Panc1 (cell line): ENCODE data around the gene HEMGN. TPM values are rescaled to one million over a fixed set of nuclear protein-coding genes. Genes with fewer than 3 reads are reported as not detected.

Source experiments
- ATAC-seq: fragments of 200-7000 bp; cut with Tn5 transposase; 2 replicates; pipeline ENCODE4 v1.9.1; 2020; ENCODE audit warnings: mild to moderate bottlenecking, moderate library complexity
- Bru-seq: library from RNA; stranded (reverse); fragments of 400-500 nt; gene quantifications from one replicate; lab custom pipeline; 2021; lab: Mats Ljungman, UMichigan
- BruChase-seq, 2 experiments: library from RNA; stranded (reverse); fragments of 400-500 nt; gene quantifications; one replicate each; lab custom pipeline; 2021; lab: Mats Ljungman, UMichigan
- BruUV-seq: library from RNA; stranded (reverse); fragments of 400-500 nt; replicated peaks from 2 replicates; lab custom pipeline; 2021; lab: Mats Ljungman, UMichigan
- CTCF ChIA-PET: fragments of 300-600 bp; sonication (Branson Sonifier 250); formaldehyde crosslinking; loops from one replicate; lab custom pipeline; 2022; ENCODE audit warnings: antibody characterized with exemption; lab: Charles Lee
- POLR2A ChIA-PET: fragments of 300-600 bp; sonication (Branson Sonifier 250); formaldehyde crosslinking; loops from one replicate; lab custom pipeline; 2022; ENCODE audit warnings: antibody characterized with exemption; lab: Charles Lee
- DNase-seq: peaks from one replicate; pipeline ENCODE4 v3.0.0-alpha.2; 2010; ENCODE audit warnings: low read depth, low spot score
- H3K27ac ChIP-seq: 2 replicates; pipeline ENCODE4 v1.5.1; 2011; ENCODE audit warnings: mild to moderate bottlenecking, low read length, inconsistent platforms
- H3K27me3 ChIP-seq: fragments of 200-500 bp; sonication (Bioruptor generic); 2 replicates; pipeline ENCODE4 v1.6.0; 2014; ENCODE audit warnings: low read length, inconsistent platforms; ENCODE audit not compliant: control insufficient read depth, insufficient read depth
- H3K36me3 ChIP-seq: fragments of 200-500 bp; sonication (Bioruptor generic); 2 replicates; pipeline ENCODE4 v1.5.1; 2014; ENCODE audit warnings: inconsistent platforms, mild to moderate bottlenecking, low read length, moderate library complexity; ENCODE audit not compliant: control insufficient read depth, insufficient read depth
- H3K4me1 ChIP-seq: 2 replicates; pipeline ENCODE4 v1.5.1; 2011; ENCODE audit warnings: inconsistent platforms, mild to moderate bottlenecking, low read length, moderate library complexity; ENCODE audit not compliant: control insufficient read depth, insufficient read depth
- H3K4me3 ChIP-seq, 2 experiments: 2 replicates each; pipeline ENCODE4 v1.5.1; 2011 to 2012; ENCODE audit warnings: low read depth in 2 of 2, low read length in 2 of 2, mild to moderate bottlenecking in 2 of 2, inconsistent platforms in 1 of 2, moderate library complexity in 1 of 2
- H3K9me3 ChIP-seq: fragments of 200-500 bp; sonication (Bioruptor generic); 2 replicates; pipeline ENCODE4 v1.5.1; 2014; ENCODE audit warnings: low read depth, mild to moderate bottlenecking, inconsistent platforms, low read length, moderate library complexity; ENCODE audit not compliant: control insufficient read depth, insufficient read depth
- POLR2AphosphoS5 ChIP-seq: IDR thresholded peaks from 2 replicates; pipeline ENCODE4 v1.6.1; 2012; ENCODE audit warnings: mild to moderate bottlenecking, low read depth, low read length, moderate library complexity
- REST ChIP-seq, 2 experiments: IDR thresholded peaks; 2 replicates each; pipeline ENCODE4 v1.6.1; 2011 to 2012; ENCODE audit warnings: low read depth in 2 of 2, control low read depth in 1 of 2, low read length in 1 of 2, mild to moderate bottlenecking in 1 of 2, moderate library complexity in 1 of 2; ENCODE audit not compliant: insufficient read depth in 1 of 2
- SIN3A ChIP-seq: IDR thresholded peaks from 2 replicates; pipeline ENCODE4 v1.6.1; 2012; ENCODE audit warnings: low read depth, mild to moderate bottlenecking, low read length, moderate library complexity, borderline replicate concordance; ENCODE audit not compliant: insufficient read depth
- TCF7L2 ChIP-seq: IDR thresholded peaks from 2 replicates; pipeline ENCODE4 v1.6.1; 2011; ENCODE audit warnings: mild to moderate bottlenecking, low read depth, low read length, inconsistent platforms
- in situ Hi-C: cut with HindIII; loops from 2 replicates; pipeline ENCODE4 v1.10.0; 2016; ENCODE audit warnings: low sequenced_read_pairs, low pct_unique_long_range_greater_than_20kb
- intact Hi-C: fragments of 100-400 bp; cut with micrococcal nuclease; formaldehyde crosslinking; loops from one replicate; pipeline ENCODE4 v1.10.0; 2022; ENCODE audit not compliant: unreplicated experiment
- long read RNA-seq: library from polyadenylated mRNA; unstranded; transcript quantifications from one replicate; pipeline ENCODE4 v2.0.0, GENCODE V29; 2021; ENCODE audit not compliant: unreplicated experiment
- polyA plus RNA-seq: library from polyadenylated mRNA; unstranded; fragments of >200 nt; gene quantifications from one replicate; pipeline ENCODE4 v1.2.1, GENCODE V29; 2012; ENCODE audit warnings: missing spikeins; ENCODE audit not compliant: insufficient read length
- total RNA-seq: library from RNA; stranded (reverse); gene quantifications from one replicate; pipeline ENCODE4 v1.2.1, GENCODE V29; 2021; ENCODE audit not compliant: unreplicated experiment
- TF ChIP-seq, protein P1 (sequence below): fragments of 450-650 bp; IDR thresholded peaks from 2 replicates; pipeline ENCODE4 v1.5.1; 2017; ENCODE audit warnings: mild to moderate bottlenecking

The HEMGN gene
- total RNA-seq = not detected
- not detected for polyA plus RNA-seq
- Bru-seq, nascent RNA = not detected
- BruChase-seq, experiment 1, labeled RNA remaining after a 2-hour chase = not detected
- percentile 11 among the genes with signal in this experiment for BruChase-seq, experiment 2, labeled RNA remaining after a 6-hour chase
- long read RNA-seq = 0 reads

DNA sequence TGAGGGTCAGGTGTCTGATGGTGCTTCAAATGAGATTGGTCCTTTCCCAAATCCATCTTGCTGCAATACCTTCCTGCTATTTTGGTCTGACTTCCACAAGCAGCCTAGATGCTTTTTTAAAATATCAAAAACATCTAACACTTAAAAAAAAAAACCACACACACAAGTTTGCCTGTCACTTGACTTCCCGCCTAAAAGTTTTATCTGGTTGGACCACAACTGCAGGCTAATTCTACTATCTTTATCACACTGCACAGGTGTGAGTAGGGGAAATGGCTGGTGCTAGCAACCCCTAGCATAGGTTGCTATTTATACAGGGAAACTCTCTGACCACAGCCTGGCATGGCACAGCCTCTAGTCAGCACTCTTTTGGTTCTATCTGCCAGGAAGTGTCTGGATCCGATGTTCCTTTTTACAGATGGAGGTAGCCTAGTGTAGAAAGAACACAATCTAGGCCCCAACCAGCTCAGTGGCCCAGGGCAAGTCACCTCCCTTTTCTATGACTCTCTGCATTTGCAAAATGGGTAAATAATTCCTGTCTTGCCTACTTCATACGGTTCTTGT is at the start of gene HEMGN:
Gene HEMGN, minus strand, starts transcription at position 92 of the 564 bp plus-strand sequence. Its CDS starts 36 bp downstream, at position 56.
- intact Hi-C loops (no loop called here), in situ Hi-C loops (no loop called here)
- BruUV-seq = no TSS peak
- TF ChIP-seq SIN3A (no peak), REST (IDR thresholded peaks at IDR 0.05; ENCODE audit: insufficient read depth in 1 of 2, low read depth in 2 of 2, low read length in 1 of 2) (no peak), POLR2AphosphoS5 (no peak), TCF7L2 (no peak)
- TF ChIP-seq, protein P1, sequence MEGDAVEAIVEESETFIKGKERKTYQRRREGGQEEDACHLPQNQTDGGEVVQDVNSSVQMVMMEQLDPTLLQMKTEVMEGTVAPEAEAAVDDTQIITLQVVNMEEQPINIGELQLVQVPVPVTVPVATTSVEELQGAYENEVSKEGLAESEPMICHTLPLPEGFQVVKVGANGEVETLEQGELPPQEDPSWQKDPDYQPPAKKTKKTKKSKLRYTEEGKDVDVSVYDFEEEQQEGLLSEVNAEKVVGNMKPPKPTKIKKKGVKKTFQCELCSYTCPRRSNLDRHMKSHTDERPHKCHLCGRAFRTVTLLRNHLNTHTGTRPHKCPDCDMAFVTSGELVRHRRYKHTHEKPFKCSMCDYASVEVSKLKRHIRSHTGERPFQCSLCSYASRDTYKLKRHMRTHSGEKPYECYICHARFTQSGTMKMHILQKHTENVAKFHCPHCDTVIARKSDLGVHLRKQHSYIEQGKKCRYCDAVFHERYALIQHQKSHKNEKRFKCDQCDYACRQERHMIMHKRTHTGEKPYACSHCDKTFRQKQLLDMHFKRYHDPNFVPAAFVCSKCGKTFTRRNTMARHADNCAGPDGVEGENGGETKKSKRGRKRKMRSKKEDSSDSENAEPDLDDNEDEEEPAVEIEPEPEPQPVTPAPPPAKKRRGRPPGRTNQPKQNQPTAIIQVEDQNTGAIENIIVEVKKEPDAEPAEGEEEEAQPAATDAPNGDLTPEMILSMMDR = no peak
- DNase-seq (no peak), ATAC-seq (no peak)
- Histone ChIP-seq H3K9me3 (no peaks in the 10 kb centered on the region), H3K36me3 (no peaks in the 10 kb centered on the region), H3K27ac (no peak within 1 kb of the TSS), H3K4me3 (no peak within 1 kb of the TSS), H3K27me3 (peaks cover 7% of the 10 kb centered on the region), H3K4me1 (no peaks in the 10 kb centered on the region)
- ChIA-PET POLR2A (no interaction called here), CTCF (no interaction called here)

- intact Hi-C loops (no loop called here), in situ Hi-C loops (no loop called here)
- Histone ChIP-seq H3K4me1 (peaks cover 42% of the 10 kb centered on the region), H3K27me3 (no peaks in the 10 kb centered on the region), H3K36me3 (no peaks in the 10 kb centered on the region; the same call in none of the 2 replicates), H3K4me3 (no peak overlapping the region), H3K27ac (no peak overlapping the region), H3K9me3 (no peaks in the 10 kb centered on the region)
- TF ChIP-seq, protein P1 = no peak
- no peak for TF ChIP-seq SIN3A
- TF ChIP-seq TCF7L2 = no peak
- TF ChIP-seq POLR2AphosphoS5 = no peak
- ChIA-PET POLR2A (interaction anchor here (0.5 kb wide), 1 partner anchor 69 kb away, joined by 3 read pairs; the partner anchor contains the start of gene NANS), CTCF (no interaction called here)
- DNase-seq = no peak
- BruUV-seq = no TSS peak
- no peak for ATAC-seq
Measured at GRCh38 chr9:97987487-97987886, 49.5 kb upstream of the HEMGN start.
